ENCODE measurements around the gene DUS1L. TPM values are rescaled to one million over a fixed set of nuclear protein-coding genes. Genes with fewer than 3 reads are reported as not detected.

Gene DUS1L
- total and polyA plus RNA-seq, 2 donors (not counting 1 experiment from before 2014, with no cell fraction given), result 109 to 241 TPM

GRCh38 chr17:82056729-82057621, 8.6 kb downstream of the DUS1L start:
- Mint-ChIP-seq H3K27me3 (no peaks in the 10 kb centered on the region), H3K9me3 (ENCODE audit: insufficient read depth) (no peaks in the 10 kb centered on the region), H3K4me3 (no peak overlapping the region), H3K4me1 (peaks cover 3% of the 10 kb centered on the region), H3K27ac (no peak overlapping the region)
- peaks cover 20% of the 10 kb centered on the region for H3K79me2 ChIP-seq (ENCODE audit: control insufficient read depth, insufficient read depth, low read length)
- no peak overlapping the region for H2AFZ ChIP-seq (ENCODE audit: insufficient read depth, low read depth, low read length, poor library complexity, severe bottlenecking)
- no peaks in the 10 kb centered on the region for H3K27me3 ChIP-seq (replicated peaks in 1 of 4; ENCODE audit: control extremely low read depth in 1 of 4, control insufficient read depth in 3 of 4, insufficient read depth in 4 of 4, low read length in 3 of 4)
- H4K20me1 ChIP-seq (ENCODE audit: control insufficient read depth, insufficient read depth, low read length, poor library complexity, severe bottlenecking), result peaks cover 19% of the 10 kb centered on the region
- WGBS (ENCODE audit: insufficient coverage), result 90% methylated on average over 29 of the region's 29 CpGs
- H3K9me3 ChIP-seq (ENCODE audit: control extremely low read depth in 1 of 3, control insufficient read depth in 2 of 3, insufficient read depth in 1 of 3, low read length in 2 of 3), result no peaks in the 10 kb centered on the region
- no peak overlapping the region for H3K27ac ChIP-seq (ENCODE audit: low read length in 2 of 2)
- no peak for DNase-seq
- CTCF ChIA-PET, result no interaction called here
- POLR2A ChIA-PET, result interaction anchor here (0.5 kb wide), 1 partner anchor 388 kb away, joined by 3 read pairs; no protein-coding TSS in a partner anchor
- no peak for TF ChIP-seq CTCF (IDR thresholded peaks at IDR 0.05)
- no peak for TF ChIP-seq EZH2 (IDR thresholded peaks at IDR 0.05; ENCODE audit: borderline replicate concordance, insufficient read depth, low read depth, low read length, poor library complexity, severe bottlenecking)
- intact Hi-C loops (cut with micrococcal nuclease), result no loop called here
- H3K4me2 ChIP-seq (replicated peaks; ENCODE audit: low read depth, low read length, poor library complexity, severe bottlenecking), result no peak overlapping the region
- H3K4me1 ChIP-seq (ENCODE audit: control insufficient read depth in 2 of 2, insufficient read depth in 2 of 2, low read length in 2 of 2), result peaks cover 11 to 19% of the 10 kb centered on the region in 2 donors
- ATAC-seq (ENCODE audit: low read depth), result no peak
- H3K9ac ChIP-seq (ENCODE audit: low read length), result no peak overlapping the region
- peaks cover 0 to 53% of the 10 kb centered on the region in 2 experiments for H3K36me3 ChIP-seq (replicated peaks in 1 of 2; ENCODE audit: control extremely low read depth in 1 of 2, control insufficient read depth in 1 of 2, extremely low read depth in 1 of 2, insufficient read depth in 2 of 2, low read length in 1 of 2)
- no peak overlapping the region for H3K4me3 ChIP-seq (ENCODE audit: control extremely low read depth in 1 of 5, extremely low read depth in 1 of 5, insufficient read depth in 1 of 5, low read depth in 2 of 5, low read length in 4 of 5)
